Astrocyte (in vitro differentiated cells and primary cell): Measurements from ENCODE around the gene PLCL2.

Experiments
- CTCF ChIP-seq: IDR thresholded peaks from 2 replicates; pipeline ENCODE4 v1.5.1; 2011; ENCODE audit warnings: low read depth, mild to moderate bottlenecking, inconsistent platforms, low read length, moderate library complexity; ENCODE audit not compliant: insufficient read depth
- EZH2 ChIP-seq: IDR thresholded peaks from 2 replicates; pipeline ENCODE4 v1.6.1; 2012; ENCODE audit warnings: mild to moderate bottlenecking, low read length, inconsistent platforms; ENCODE audit not compliant: insufficient read depth

- TF ChIP-seq EZH2 = no peak
- no peak for TF ChIP-seq CTCF
Measured at GRCh38 chr3:16887130-16887529, 2.4 kb downstream of the PLCL2 start.
